GM19043 (cell line): ENCODE results near the gene OGFOD3.
"Not testable (repeated sequence)": the region's sequence is repeated elsewhere in the genome, so short reads cannot be mapped to it uniquely, and the experiment has no call there.

Experiments used
- ATAC-seq: cut with Tn5 transposase; IDR thresholded peaks from one replicate; pipeline ENCODE4 v1.9.1; 2021; ENCODE audit warnings: low read depth; ENCODE audit not compliant: unreplicated experiment

Gene OGFOD3

DNA sequence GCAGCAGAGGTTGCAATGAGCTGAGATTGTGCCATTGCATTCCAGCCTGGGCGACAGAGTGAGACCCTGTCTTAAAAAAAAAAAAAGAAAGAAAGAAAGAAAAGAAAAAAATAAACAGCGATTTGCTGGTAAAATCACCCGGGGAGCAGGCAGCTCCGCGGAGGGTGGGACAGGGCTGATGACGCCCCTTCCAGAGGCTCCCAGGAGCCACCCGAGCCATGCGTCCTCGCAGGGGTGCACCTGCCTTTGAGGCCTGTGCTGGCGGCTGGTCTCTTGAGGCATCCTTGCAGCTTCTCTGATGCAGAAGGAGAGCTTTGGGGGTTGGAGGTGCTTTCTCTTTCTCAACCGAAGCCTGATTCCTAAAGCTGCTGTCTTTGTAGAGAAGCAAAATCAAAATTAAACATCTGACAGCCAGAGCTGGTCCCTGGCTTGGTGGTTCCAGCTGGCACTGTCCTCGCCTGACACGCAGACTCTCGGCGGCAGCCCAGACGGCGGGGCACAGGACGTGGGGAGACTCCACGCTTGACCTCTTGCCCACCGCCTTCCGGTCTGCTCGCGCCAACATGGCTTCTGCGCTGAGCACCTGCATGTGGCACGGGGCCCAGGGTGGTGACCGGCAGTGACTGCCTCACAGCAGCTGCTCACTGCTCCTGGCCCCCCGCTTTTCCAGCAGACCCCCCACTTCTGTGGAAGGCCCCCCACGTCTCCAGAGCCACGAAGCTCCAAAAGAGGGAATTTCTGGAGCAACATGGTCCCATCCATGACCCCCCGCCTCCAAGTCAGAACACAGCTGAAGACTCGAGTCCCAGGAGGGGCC lies 40.3 kb downstream of the OGFOD3 start:
- no peak for ATAC-seq

- ATAC-seq, result not testable (repeated sequence)
Observed at GRCh38 chr17:82377294-82377693, 41.1 kb downstream of the OGFOD3 start.

- no peak for ATAC-seq
Observed at GRCh38 chr17:82376042-82376730, 42.2 kb downstream of the OGFOD3 start.

- ATAC-seq, result no peak
Observed at GRCh38 chr17:82375359-82376041, 42.9 kb downstream of the OGFOD3 start.

GRCh38 chr17:82374626-82375331 lies 43.6 kb downstream of the OGFOD3 start:
- ATAC-seq, result no peak

- no peak for ATAC-seq
Observed at GRCh38 chr17:82373731-82374625, 44.4 kb downstream of the OGFOD3 start.

- not testable (repeated sequence) for ATAC-seq
Observed at GRCh38 chr17:82373072-82373452, 45.3 kb downstream of the OGFOD3 start.

- ATAC-seq, result no peak
Observed at GRCh38 chr17:82372249-82373071, 45.9 kb downstream of the OGFOD3 start.

DNA sequence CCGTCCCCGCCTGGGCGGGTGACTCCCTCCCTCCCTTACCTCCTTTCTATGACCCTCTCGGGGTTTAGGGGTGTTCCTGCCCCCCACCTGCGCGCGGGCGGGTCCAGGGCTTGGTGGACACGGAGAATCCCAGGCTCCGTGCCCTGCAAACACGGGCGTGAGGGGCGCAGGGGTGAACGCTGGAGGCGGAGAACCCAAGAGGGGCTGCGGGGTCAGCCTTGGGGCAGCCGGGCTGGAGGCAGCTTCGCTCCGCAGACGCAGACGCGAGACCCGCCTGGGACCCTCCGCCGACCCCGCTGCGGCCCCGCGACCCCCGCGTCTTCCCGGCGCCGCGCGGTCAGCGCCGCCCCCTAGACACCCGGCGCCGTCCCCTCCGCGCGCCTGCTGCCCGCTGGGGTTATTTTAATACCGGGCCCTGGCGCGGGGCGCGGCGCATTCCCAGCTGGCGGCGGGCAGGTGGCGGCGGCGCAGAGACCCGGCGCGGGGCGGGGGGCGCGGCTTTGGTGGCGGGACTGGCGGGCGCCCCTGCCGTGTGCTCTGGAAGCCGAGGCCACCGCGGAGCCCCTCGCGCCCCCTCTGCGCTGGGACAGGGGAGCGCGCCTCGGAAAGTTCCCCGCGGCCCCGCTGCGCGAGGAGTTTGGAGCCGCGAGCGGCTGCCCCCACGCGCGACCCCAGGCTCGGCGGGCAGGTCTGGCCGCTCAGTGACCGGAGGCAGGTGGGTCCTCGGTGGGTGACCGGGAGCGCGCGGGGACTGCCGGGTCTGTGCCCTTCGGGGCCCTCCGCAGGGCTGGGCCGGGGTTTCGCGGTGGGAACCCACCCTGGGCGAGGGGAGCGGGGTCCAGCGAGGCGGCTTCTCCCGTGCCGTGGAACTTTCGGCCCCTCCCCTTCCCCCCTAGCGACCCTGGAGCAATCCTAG lies 46.8 kb downstream of the OGFOD3 start, which contains the start of gene UTS2R:
UTS2R (plus strand) TSS at position 433 of the 916 bp plus-strand sequence. CDS start 2,560 bp downstream, outside the sequence.
- no peak for ATAC-seq

- ATAC-seq, result no peak
Observed at GRCh38 chr17:82370471-82371332, 47.7 kb downstream of the OGFOD3 start.

GRCh38 chr17:82369211-82369610 lies 49.2 kb downstream of the OGFOD3 start:
- ATAC-seq, result no peak

DNA sequence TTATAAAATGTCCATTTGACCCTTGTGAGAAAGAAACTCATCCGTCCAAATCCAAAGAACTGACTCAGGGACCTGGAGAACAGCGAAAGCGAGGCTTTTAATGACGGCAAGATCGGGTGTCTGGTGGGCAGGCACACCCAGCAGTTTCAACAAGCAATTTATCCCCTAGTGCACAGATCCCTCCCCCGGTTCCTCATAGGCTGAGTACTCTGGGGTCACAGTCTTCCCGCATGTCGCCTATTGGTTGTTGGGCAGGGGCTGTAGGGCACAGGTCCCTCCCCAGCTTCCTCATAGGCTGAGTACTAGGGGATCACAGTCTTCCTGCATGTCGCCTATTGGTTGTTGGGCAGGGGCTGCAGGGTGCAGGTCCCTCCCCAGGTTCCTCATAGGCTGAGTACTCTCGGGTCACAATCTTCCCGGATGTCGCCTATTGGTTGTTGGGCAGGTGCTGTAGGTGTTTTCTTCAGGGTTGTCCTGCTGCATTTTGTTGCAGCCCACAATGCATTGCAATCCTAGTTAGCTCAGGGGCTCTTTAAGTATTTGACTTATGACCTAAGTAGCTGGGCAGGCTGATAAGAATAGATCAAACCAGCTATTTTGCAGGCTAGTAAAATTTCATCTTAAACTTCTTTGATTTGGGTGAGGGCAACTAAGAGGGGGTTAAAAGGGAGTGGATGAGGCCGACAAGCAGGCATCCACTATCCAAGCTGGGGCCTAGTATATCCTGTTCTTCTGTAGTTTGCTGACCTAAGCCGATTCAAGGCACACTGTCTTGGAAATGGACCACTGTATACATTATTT lies 50.5 kb downstream of the OGFOD3 start:
- no peak for ATAC-seq

DNA sequence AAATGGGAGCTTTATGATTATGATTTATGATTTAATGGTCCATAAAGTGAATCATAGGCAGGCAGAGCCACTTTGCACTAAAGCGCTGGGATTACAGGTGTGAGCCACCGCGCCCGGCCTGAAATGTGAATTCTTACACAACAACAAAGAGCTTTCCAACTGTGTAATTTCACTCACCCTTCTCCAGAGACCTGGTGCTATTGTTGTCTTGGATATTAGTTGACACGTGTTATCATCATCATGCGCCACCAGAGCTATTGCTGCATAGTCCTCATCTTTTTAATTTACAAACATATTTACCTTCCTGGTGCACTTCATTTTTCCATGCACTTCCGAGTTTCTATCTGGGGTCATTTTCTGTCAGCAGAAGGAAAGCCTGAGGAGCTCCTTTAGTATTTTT lies 51.6 kb downstream of the OGFOD3 start:
- no peak for ATAC-seq

DNA sequence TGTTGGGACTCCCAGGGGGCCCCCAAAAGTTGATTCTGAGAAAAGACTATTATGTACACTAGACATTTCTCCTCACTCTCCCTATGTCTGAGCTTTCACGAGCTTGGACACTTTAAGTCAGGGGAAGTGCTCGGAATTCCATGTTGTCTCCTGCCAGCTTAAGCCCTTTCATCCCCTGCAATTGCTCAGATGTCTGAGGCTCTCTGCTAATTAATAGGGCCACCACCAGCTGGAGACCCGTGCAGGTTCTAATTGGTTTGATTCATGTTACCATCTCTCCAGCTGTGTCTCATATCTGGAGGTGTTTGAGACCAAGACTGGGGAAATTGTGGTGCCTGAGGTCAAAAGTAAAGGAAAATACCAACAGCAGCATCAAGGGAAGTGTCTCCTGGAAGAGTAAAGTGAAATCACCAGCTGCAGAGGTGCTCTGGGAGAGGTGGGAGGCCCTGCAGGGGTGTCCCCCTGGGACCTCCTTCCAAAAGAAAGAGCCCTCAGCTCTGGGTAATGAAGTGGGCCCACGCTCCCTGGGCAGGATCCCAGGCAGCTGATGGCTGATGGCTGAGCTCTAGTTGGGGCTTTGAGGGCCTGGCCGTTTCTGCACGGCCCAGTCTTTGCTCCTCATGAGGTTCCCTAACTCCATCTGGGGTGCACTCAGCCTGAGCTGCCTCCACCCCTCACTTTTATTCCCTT lies 52.6 kb downstream of the OGFOD3 start:
- ATAC-seq, result no peak

DNA sequence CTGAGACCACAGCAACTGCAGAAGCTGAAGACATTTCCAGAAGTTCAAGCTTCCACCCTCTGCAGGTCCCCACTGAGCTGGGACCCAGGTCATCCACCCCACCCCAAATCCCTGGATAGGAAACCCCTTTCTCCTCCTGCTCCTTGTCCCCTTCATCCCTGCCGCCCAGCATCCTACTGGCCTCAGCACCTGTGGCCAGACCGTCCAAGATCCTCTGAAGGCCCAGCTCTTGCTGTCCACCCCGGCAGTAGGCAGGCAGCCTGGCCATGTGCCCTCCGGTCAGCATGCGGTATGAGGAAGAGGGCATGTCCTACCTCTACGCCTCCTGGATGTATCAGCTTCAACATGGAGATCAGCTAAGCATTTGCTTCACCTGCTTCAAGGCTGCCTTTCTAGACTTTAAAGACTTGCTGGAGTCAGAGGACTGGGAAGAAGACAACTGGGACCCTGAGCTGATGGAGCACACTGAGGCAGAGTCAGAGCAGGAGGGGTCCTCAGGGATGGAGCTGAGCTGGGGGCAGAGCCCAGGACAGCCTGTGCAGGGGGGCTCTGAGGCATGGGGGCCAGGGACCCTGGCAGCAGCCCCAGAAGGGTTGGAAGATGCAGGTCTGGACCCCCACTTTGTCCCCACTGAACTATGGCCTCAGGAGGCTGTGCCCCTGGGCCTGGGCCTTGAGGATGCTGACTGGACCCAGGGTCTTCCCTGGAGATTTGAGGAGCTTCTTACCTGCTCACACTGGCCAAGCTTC lies 56.3 kb downstream of the OGFOD3 start:
- no peak for ATAC-seq
